GM21786 (cell line): Measurements from ENCODE around the gene CEMIP.

Source experiments
- ATAC-seq: cut with Tn5 transposase; IDR thresholded peaks from one replicate; pipeline ENCODE4 v1.9.1; 2021; ENCODE audit not compliant: unreplicated experiment

The CEMIP gene

GRCh38 chr15:80926126-80926525 lies 147.0 kb downstream of the CEMIP start:
- no peak for ATAC-seq

- no peak for ATAC-seq
These were observed 150.1 kb downstream of the CEMIP start for GRCh38 chr15:80929225-80929624.

GRCh38 chr15:80929689-80930088 lies 150.5 kb downstream of the CEMIP start:
- no peak for ATAC-seq

- no peak for ATAC-seq
These were observed 152.0 kb downstream of the CEMIP start for GRCh38 chr15:80931191-80931590.

- no peak for ATAC-seq
These were observed 152.7 kb downstream of the CEMIP start for GRCh38 chr15:80931721-80932512.

GRCh38 chr15:80932513-80932815 lies 153.3 kb downstream of the CEMIP start:
- ATAC-seq, result no peak

- no peak for ATAC-seq
These were observed 153.8 kb downstream of the CEMIP start for GRCh38 chr15:80932989-80933388.

- ATAC-seq, result no peak
These were observed 155.6 kb downstream of the CEMIP start for GRCh38 chr15:80934761-80935221.

- no peak for ATAC-seq
These were observed 157.3 kb downstream of the CEMIP start for GRCh38 chr15:80936288-80937078.

GRCh38 chr15:80937718-80938117 lies 158.5 kb downstream of the CEMIP start:
- no peak for ATAC-seq

- ATAC-seq, result no peak
These were observed 160.0 kb downstream of the CEMIP start for GRCh38 chr15:80939216-80939615.

- no peak for ATAC-seq
These were observed 161.2 kb downstream of the CEMIP start for GRCh38 chr15:80940331-80940730.

GRCh38 chr15:80940851-80941250 lies 161.7 kb downstream of the CEMIP start:
- no peak for ATAC-seq

GRCh38 chr15:80942266-80942665 lies 163.1 kb downstream of the CEMIP start:
- no peak for ATAC-seq

GRCh38 chr15:80942746-80943565 lies 163.8 kb downstream of the CEMIP start:
- no peak for ATAC-seq

- ATAC-seq, result no peak
These were observed 165.6 kb downstream of the CEMIP start for GRCh38 chr15:80944818-80945217.

- no peak for ATAC-seq
These were observed 166.4 kb downstream of the CEMIP start for GRCh38 chr15:80945605-80946004.

- ATAC-seq, result no peak
These were observed 167.4 kb downstream of the CEMIP start for GRCh38 chr15:80946576-80946975.

GRCh38 chr15:80948651-80949292 lies 169.6 kb downstream of the CEMIP start:
- ATAC-seq, result no peak

GRCh38 chr15:80949756-80950155 lies 170.6 kb downstream of the CEMIP start:
- no peak for ATAC-seq
